ENCODE results near the gene SETD4. TPM values are rescaled to one million over a fixed set of nuclear protein-coding genes. Genes with fewer than 3 reads are reported as not detected.

SETD4 gene
- total and polyA plus RNA-seq, 3 donors from 2014 or later: 52.3 to 62.7 (median 52.3) TPM

DNA sequence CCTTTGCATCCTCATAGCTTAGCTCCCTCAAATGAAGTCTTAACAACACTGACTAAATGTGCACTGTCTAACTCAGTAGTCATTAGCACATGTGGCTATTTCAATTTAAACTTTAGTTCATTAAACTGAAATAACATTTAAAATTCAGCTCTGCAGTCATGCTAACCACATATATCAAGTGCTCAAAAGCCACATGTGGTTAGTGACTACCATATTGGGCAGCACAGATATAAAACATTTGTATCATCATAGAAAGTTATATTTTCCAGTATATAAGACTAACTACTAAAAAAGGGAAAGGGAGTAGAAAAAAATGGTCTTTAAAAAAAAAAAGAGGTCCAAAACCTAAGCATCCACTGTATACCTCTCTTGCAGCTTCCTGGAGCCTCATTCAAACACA lies 64.1 kb downstream of the SETD4 start:
- intact Hi-C loops (cut with DNase I; ENCODE audit: low total_unique reads): no loop called here
- Histone ChIP-seq H3K27me3 (no peaks in the 10 kb centered on the region), H3K36me3 (ENCODE audit: low read depth, missing control alignments) (no peaks in the 10 kb centered on the region), H3K4me3 (no peak overlapping the region), H3K9me3 (no peaks in the 10 kb centered on the region), H3K27ac (no peak overlapping the region), H3K4me1 (no peaks in the 10 kb centered on the region)
- TF ChIP-seq POLR2A (IDR thresholded peaks at IDR 0.05): no peak
- TF ChIP-seq, protein P1, sequence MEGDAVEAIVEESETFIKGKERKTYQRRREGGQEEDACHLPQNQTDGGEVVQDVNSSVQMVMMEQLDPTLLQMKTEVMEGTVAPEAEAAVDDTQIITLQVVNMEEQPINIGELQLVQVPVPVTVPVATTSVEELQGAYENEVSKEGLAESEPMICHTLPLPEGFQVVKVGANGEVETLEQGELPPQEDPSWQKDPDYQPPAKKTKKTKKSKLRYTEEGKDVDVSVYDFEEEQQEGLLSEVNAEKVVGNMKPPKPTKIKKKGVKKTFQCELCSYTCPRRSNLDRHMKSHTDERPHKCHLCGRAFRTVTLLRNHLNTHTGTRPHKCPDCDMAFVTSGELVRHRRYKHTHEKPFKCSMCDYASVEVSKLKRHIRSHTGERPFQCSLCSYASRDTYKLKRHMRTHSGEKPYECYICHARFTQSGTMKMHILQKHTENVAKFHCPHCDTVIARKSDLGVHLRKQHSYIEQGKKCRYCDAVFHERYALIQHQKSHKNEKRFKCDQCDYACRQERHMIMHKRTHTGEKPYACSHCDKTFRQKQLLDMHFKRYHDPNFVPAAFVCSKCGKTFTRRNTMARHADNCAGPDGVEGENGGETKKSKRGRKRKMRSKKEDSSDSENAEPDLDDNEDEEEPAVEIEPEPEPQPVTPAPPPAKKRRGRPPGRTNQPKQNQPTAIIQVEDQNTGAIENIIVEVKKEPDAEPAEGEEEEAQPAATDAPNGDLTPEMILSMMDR (IDR thresholded peaks at IDR 0.05): no peak
- DNase-seq: no peak

DNA sequence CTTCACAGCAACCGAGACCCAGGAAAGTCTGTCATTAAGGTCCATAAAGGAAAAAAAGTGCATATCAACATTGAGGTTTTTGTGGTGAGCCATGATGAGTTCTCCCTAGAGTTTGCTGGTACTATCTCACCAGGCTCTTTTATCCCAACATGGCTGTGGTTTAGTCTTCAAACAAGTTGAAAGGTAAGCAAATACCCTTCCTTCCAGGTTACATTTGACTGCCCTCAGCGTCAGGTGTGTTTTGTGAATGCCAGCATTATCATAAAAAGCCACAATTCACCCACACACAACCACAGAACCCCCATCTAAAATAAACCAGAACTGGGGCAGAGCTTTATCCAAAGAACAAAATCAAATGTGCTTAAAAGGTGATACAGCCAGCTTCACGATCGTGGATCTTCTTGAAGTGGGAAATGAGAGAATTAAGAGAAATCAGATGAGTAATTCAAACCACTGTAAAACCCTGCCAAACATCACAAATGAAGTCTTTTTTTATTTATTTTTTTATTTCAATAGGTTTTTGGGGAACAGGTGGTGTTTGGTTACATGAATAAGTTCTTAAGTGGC lies 64.7 kb downstream of the SETD4 start:
- WGBS, 2 donors: 83 to 87% methylated on average over 4 of the region's 4 CpGs
- no peak overlapping the region for H3K27ac ChIP-seq
- H3K27me3 ChIP-seq: no peaks in the 10 kb centered on the region
- no peak for TF ChIP-seq POLR2A (IDR thresholded peaks at IDR 0.05)
- TF ChIP-seq, protein P1 (IDR thresholded peaks at IDR 0.05): no peak
- no peak overlapping the region for H3K4me3 ChIP-seq
- no peaks in the 10 kb centered on the region for H3K4me1 ChIP-seq
- no peaks in the 10 kb centered on the region for H3K36me3 ChIP-seq (ENCODE audit: low read depth, missing control alignments)
- no peaks in the 10 kb centered on the region for H3K9me3 ChIP-seq
- intact Hi-C loops (cut with DNase I; ENCODE audit: low total_unique reads): no loop called here
- DNase-seq: no peak

DNA sequence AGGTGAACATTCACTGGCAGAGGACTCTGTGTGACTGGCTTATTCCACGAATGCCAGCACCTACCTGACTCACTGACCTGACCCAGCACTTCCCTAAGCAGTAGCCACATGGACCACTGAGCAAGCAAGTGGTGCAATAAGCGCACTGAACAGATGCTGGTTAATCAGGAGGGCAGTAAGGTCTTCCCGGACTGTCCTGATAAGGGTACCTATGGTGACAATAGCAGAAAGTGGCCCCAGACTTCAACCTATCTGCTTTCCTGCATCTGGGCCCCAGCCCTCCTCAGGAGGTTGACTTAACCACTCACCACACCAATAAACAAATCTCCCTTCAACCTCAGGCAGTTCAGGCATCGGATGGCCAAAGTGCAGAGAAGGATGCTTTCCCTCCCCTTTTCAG lies 65.7 kb downstream of the SETD4 start:
- Histone ChIP-seq H3K4me1 (no peaks in the 10 kb centered on the region), H3K27me3 (no peaks in the 10 kb centered on the region), H3K27ac (no peak overlapping the region), H3K4me3 (no peak overlapping the region), H3K9me3 (no peaks in the 10 kb centered on the region), H3K36me3 (ENCODE audit: low read depth, missing control alignments) (no peaks in the 10 kb centered on the region)
- DNase-seq: no peak
- intact Hi-C loops (cut with DNase I; ENCODE audit: low total_unique reads): no loop called here
- TF ChIP-seq, protein P1 (IDR thresholded peaks at IDR 0.05): no peak
- TF ChIP-seq POLR2A (IDR thresholded peaks at IDR 0.05): no peak
- WGBS, 2 donors: 76 to 84% methylated on average over 2 to 4 of the region's 4 CpGs

DNA sequence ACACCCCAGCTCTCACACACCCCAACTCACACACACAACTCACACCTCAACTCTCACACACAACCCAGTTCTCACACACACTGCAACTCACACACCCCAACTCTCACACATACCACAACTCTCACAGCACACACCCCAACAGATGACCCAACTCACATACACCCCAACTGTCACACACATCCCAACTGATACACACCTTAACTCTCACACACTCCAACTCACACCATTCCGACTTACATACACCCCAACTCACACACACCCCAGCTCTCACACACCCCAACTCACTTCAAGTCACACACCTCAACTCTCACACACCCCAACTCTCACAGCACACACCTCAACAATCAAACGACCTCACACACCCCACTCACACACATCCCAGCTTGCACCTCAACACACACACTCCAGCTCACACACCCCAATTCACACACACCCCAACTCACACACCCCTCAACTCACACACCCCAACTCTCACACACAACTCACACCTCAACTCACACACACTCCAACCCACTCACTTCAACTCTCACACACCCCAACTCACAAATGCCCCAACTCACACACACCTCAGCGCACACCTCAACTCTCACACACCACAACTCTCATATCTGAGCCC lies 66.3 kb downstream of the SETD4 start:
- Histone ChIP-seq H3K36me3 (ENCODE audit: low read depth, missing control alignments) (no peaks in the 10 kb centered on the region), H3K9me3 (no peaks in the 10 kb centered on the region), H3K4me3 (no peak overlapping the region), H3K27ac (no peak overlapping the region), H3K27me3 (no peaks in the 10 kb centered on the region), H3K4me1 (no peaks in the 10 kb centered on the region)
- TF ChIP-seq POLR2A (IDR thresholded peaks at IDR 0.05): no peak
- TF ChIP-seq, protein P1 (IDR thresholded peaks at IDR 0.05): no peak
- intact Hi-C loops (cut with DNase I; ENCODE audit: low total_unique reads): no loop called here
- DNase-seq: no peak
- WGBS, 2 donors: 77 to 94% methylated on average over 3 of the region's 3 CpGs

DNA sequence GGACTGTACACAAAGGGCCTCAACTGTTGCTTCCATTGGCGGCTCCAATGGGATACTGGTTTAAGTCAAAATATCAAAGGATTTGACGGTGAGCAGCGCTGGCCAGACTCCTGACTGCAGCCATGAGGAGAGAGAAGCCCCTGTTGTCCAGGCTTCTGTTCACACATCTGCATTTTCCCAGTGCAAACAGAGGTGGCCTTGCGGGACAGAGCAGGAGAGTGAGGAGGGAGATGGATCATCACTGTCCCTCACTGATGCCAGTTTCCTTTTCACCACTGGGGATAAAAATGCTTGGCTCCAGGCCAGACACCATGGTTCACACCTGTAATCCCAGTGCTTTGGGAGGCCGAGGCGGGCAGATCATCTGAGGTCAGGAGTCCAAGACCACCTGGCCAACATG lies 69.2 kb downstream of the SETD4 start:
- no peak overlapping the region for H3K4me3 ChIP-seq
- DNase-seq: no peak
- H3K27ac ChIP-seq: no peak overlapping the region
- no peaks in the 10 kb centered on the region for H3K9me3 ChIP-seq
- intact Hi-C loops (cut with DNase I; ENCODE audit: low total_unique reads): no loop called here
- H3K27me3 ChIP-seq: no peaks in the 10 kb centered on the region
- TF ChIP-seq, protein P1 (IDR thresholded peaks at IDR 0.05): no peak
- no peak for TF ChIP-seq POLR2A (IDR thresholded peaks at IDR 0.05)
- 77 to 85% methylated on average over 6 of the region's 6 CpGs for WGBS, 2 donors
- H3K4me1 ChIP-seq: no peaks in the 10 kb centered on the region
- no peaks in the 10 kb centered on the region for H3K36me3 ChIP-seq (ENCODE audit: low read depth, missing control alignments)
